DMS53 treated with DMSO at 0.1 percent for 48 hours (cell line): Measurements from ENCODE around the gene GTF2A1.
"Not testable (repeated sequence)": the region's sequence is repeated elsewhere in the genome, so short reads cannot be mapped to it uniquely, and the experiment has no call there.

Source experiments
- DNase-seq: peaks from one replicate; lab custom pipeline; 2025; ENCODE audit not compliant: unreplicated experiment; lab: John Stamatoyannopoulos, UW

The GTF2A1 gene

GRCh38 chr14:81233615-81234014 lies 12.9 kb upstream of the GTF2A1 start:
- no peak for DNase-seq

GRCh38 chr14:81231540-81231939 lies 10.8 kb upstream of the GTF2A1 start:
- DNase-seq: peak; percentile 4

DNA sequence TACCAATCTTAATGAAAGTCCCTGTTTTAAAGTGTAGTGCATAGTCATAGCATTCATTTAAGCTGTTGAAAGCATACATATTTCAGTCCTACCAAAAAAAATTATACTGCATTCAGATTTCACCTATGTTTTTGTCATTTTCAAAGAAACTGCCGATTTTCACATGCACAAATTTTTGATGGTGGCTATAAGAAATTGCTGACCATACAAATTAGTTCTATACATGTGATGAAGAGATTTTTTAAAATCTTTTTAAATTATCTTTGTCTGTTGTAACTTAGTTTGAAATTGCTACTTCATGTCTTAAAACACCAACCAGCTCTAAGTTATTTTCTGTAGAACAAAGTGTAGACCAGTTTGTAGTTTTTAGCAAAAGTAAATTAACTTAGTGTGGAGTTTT lies 3.5 kb upstream of the GTF2A1 start:
- no peak for DNase-seq

DNA sequence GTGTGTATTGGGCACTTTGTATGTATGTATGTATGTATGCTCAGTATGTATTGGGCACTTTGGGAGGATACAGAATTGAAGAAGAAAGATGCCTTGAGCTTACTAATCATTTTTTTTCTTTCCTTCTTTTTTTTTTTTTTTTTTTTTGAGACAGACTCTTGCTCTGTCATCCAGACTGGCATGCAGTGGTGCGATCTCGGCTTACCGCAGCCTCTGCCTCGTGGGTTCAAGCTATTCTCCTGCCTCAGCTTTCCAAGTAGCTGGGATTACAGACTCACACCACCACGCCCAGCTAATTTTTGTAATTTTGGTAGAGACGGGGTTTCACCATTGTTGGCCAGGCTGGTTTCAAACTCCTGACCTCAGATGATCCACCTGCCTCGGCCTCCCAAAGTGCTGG lies 3.0 kb upstream of the GTF2A1 start:
- DNase-seq: not testable (repeated sequence)

DNA sequence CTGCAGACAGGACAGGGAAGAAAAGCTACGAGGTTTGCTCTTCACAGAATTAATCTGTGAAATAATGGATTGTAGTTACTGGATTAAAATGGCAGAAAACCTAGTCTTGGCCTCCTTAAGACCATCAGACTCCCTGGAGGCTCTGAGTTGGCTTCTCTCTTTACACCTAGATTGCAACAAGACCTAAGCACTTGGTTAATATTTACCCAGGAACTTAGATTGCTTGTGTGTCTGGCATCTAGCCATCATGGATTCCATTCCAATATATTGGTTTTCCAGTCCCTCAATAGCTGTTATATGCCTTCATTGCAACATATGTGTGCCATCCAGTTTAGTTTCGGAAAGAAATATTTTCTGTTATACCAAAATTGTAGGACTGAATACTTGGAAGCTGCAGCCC lies 1.9 kb upstream of the GTF2A1 start:
- DNase-seq: peak; percentile 3

GRCh38 chr14:81222126-81222525 lies 1.4 kb upstream of the GTF2A1 start:
- no peak for DNase-seq

- DNase-seq: no peak
Observed at GRCh38 chr14:81221579-81222102, 882 bp upstream of the GTF2A1 start.

DNA sequence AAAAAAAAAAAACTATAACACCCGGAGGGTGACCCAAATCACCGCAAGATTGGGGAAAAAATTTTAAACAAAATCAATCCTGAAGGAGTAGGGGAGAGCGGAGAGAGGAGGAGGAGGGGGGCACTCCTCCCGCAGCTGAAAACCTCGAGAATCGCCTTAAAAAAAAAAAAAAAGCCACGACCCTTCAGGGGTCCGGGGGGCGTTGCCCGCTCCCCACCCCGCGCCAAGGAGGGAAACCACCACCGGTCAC lies 254 bp downstream of the GTF2A1 start:
- DNase-seq: no peak

DNA sequence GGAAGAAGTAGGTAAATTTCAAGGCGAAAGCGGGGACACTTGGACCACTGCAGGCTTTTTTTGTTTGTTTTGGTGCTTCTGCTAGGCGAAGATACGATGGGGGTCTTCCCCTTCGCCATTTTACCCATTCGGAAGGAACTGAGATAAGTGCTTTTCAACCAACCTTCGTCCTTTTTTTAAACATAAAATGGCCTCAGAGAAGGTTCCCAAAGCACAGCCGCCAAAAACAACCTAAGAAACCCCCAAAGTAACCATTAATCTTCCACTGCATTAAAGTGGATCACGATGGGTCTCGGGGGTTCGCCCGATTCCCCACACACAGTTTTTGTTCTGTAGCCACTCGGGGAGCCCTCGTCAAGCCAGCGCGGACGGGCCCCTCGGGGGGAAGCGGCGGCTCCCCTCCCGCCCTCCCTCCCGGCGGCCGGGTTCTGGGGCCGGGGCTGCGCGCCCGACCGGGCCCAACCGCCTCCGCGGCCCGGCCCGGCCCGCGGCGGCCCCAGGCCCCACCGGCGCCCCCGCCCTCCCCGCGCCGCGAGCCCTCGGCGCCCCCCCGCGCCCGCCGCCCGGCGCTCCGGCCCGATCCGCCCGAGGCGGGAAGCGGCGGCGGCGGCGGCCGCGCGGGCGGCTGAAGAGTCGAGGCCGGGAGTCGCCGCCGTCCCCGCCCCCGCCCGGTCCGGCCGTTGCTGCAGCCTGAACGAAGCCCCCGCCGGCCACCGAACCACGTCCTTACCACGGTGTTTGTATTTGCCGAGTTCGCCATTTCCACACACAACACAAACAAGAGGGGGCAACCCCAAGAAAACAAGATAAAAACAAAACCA lies 790 bp downstream of the GTF2A1 start:
- no peak for DNase-seq

GRCh38 chr14:81219210-81219758 lies 1.5 kb downstream of the GTF2A1 start:
- DNase-seq: peak; percentile 71

- DNase-seq: no peak
Observed at GRCh38 chr14:81211844-81212243, 8.9 kb downstream of the GTF2A1 start.

DNA sequence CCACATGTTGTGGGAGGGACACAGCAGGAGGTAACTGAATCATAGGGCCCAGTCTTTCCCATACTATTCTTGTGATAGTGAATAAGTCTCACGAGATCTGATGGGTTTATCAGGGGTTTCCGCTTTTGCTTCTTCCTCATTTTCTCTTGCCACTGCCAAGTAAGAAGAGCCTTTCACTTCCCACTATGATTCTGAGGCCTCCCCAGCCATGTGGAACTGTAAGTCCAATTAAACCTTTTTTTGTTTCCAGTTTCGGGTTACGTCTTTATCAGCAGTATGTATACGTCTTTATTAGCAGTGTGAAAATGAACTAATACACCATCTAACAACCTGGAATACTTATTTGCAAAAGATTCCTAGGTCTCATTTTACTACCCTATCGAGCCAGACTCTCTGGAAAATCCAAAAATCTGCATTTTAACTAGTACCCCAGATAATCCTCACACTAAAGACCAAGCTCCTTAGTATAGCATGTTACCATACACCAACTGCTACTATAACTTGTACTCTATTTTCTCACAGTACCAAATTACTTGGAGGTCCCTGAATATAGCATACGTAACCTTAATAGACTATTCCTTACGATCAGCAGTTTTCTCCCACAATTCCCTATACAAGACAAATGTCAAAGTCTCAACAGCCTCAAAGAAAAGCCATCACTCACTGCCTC lies 11.5 kb downstream of the GTF2A1 start:
- DNase-seq: no peak

GRCh38 chr14:81208489-81208888 lies 12.3 kb downstream of the GTF2A1 start:
- DNase-seq: no peak

DNA sequence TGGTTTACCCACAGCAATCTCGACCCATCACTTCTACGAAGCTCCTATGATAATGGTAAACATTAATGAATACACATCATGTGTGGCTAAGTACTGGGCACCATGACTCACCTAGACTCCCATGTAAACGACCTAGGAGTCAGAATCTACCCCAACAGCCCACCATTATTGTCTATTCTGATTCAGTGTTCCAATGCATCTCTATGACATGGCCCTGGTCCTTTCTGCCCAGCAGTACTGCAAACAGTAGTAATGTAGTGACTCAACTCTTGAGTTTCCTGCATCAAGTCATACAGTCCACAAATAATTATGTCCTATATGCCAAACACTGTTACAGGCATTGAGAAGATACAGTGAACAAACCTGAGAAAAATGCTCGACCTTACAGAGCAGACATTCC lies 14.6 kb downstream of the GTF2A1 start:
- DNase-seq: no peak

GRCh38 chr14:81205639-81206038 lies 15.1 kb downstream of the GTF2A1 start:
- no peak for DNase-seq

- DNase-seq: no peak
Observed at GRCh38 chr14:81200054-81200453, 20.7 kb downstream of the GTF2A1 start.

DNA sequence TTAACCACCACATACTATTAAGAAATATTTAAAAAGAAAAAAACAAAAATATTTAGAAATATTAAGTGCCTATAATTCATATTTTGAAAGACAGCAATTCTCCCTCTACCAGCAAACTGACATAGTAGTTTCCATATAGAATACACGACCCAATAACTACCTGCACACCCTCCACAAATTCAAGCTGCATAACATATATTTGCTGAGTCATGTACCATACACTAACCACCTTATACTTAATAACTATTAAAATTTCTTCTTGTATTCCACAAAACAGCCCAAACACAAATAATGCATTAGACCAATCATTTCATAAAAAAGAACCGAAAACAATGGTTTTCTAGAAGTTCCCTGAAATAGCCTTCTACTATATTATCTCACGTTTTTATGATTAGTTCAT lies 21.7 kb downstream of the GTF2A1 start:
- no peak for DNase-seq

DNA sequence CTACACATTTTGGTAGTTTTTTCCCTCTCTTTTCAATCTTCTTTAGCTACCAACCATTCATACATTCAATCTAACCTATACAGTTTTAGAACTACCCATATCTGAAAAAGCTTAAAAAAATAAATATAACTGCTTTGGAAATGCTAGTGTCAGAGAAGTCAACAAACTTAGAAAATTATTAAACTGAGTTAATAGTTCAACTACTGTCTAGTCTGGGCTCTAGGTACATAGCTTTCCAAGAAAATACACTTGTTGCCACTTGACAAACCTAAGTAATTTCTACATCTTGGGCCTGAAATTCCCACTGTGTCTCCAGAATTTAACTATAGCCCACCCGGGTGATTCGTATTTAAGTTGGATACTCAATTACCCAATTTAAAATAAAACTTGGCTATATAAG lies 22.1 kb downstream of the GTF2A1 start:
- no peak for DNase-seq

DNA sequence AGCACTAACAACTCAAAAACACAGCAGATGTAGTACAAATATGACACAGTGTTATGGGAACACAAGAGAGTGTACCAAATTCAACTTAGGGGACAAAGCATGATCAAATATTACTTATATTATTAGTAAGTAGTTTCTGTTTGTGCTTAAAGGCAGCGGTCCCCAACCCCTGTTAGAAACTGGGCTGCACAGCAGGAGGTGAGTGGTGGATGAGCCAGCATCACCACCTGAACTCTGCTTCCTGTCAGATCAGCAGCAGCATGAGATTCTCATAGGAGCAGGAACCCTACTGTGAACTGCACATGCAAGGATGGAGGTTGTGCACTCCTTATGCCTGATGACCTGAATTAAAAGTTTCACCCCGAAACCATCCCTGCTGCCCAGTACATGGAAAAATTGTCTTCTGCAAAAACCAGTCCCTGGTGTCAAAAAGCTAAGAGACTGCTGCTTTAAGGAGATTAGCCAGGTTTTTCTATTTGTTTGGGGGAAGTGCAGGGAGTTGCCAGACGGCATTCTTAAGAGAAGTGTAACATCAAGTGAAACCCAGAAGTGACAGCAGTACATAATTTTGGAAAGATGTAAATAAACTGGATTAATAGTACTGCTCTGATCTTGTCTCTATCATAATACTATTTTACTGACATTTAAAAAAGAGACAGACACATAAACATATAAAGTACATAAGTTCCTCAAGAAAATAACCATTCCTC lies 26.7 kb downstream of the GTF2A1 start:
- DNase-seq: no peak

DNA sequence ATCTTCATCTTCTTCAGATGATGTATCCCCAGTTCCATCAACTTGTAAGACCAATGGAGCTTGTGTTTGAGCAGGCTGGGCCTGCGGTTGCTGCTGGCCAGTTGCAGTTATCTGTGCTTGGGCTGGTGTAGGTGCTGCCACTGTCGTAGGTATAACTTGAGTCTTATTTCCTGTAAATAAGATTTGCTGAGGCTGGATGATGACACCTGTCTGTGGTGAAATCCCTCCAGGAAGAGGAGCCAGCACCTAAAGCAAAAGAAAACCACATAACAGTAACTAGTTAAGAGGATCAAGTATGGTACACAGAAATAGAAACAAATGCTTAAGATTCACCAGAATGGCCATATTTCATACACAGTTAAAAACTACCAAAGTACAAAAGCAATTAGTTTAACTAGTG lies 28.2 kb downstream of the GTF2A1 start:
- DNase-seq: no peak

- no peak for DNase-seq
Observed at GRCh38 chr14:81187832-81188522, 32.8 kb downstream of the GTF2A1 start.
